HepG2 (cell line): ENCODE data around the gene CDRT15L2. TPM values are rescaled to one million over a fixed set of nuclear protein-coding genes. Genes with fewer than 3 reads are reported as not detected.
A peak's percentile ranks its signal among the peaks of the same experiment; 100 is the strongest.
"Not testable (repeated sequence)": the region's sequence is repeated elsewhere in the genome, so short reads cannot be mapped to it uniquely, and the experiment has no call there.

ENCODE experiments used
- ATAC-seq: fragments of 200-7000 bp; cut with Tn5 transposase; 3 replicates; pipeline ENCODE4 v1.9.1; 2020; ENCODE audit warnings: mild to moderate bottlenecking, moderate library complexity
- BruUV-seq: library from RNA; stranded (reverse); fragments of 400-500 nt; replicated peaks from 2 replicates; lab custom pipeline; 2021; lab: Mats Ljungman, UMichigan
- CTCF ChIA-PET: fragments of 300-600 bp; formaldehyde crosslinking; extraction: SDS; loops from one replicate; lab custom pipeline; 2021; ENCODE audit warnings: low total read pairs, inconsistent platforms, low intra/inter-chr PET ratio; lab: Yijun Ruan, JAX
- POLR2A ChIA-PET: fragments of 350-600 bp; sonication (Branson Sonifier 250); formaldehyde crosslinking; loops from one replicate; lab custom pipeline; 2020; ENCODE audit warnings: antibody characterized with exemption, inconsistent platforms; lab: Yijun Ruan, JAX
- DNase-seq: peaks from one replicate; pipeline ENCODE4 v3.0.0-alpha.2; 2015; ENCODE audit warnings: low spot score
- FAIRE-seq: peaks from 3 replicates; lab custom pipeline; 2011; peaks lifted over from hg19 to GRCh38; lab: Jason Lieb, UNC
- H2AFZ ChIP-seq: one replicate; pipeline ENCODE4 v1.6.1; 2011; ENCODE audit warnings: low read length, inconsistent platforms
- H3K27ac ChIP-seq: fragments of 300-600 bp; 3 replicates; pipeline ENCODE4 v1.8.0; 2011; ENCODE audit warnings: mixed run types, mild to moderate bottlenecking, mixed read lengths, low read length, inconsistent platforms; ENCODE audit not compliant: insufficient read depth; ENCODE audit errors: extremely low read length
- H3K27me3 ChIP-seq, 2 experiments: fragments of 200-600 bp in 1 of 2; 2 replicates in 1 of 2; 3 replicates in 1 of 2; pipeline versions ENCODE4 v1.6.0 to v1.8.0; 2011; ENCODE audit warnings: low read length in 2 of 2, mild to moderate bottlenecking in 2 of 2, moderate library complexity in 2 of 2, inconsistent platforms in 1 of 2; ENCODE audit not compliant: insufficient read depth in 2 of 2, control insufficient read depth in 1 of 2
- H3K36me3 ChIP-seq, 2 experiments: fragments of 200-600 bp in 1 of 2; replicated peaks in 1 of 2; 2 replicates in 1 of 2; 3 replicates in 1 of 2; pipeline versions ENCODE4 v1.5.1 to v1.8.0; 2011; ENCODE audit warnings: low read length in 2 of 2, inconsistent platforms in 1 of 2; ENCODE audit not compliant: insufficient read depth in 2 of 2, control insufficient read depth in 1 of 2
- H3K4me1 ChIP-seq: 2 replicates; pipeline ENCODE4 v1.5.1; 2012; ENCODE audit warnings: low read length, inconsistent platforms; ENCODE audit not compliant: insufficient read depth
- H3K4me2 ChIP-seq: 2 replicates; pipeline ENCODE4 v1.6.0; 2011; ENCODE audit warnings: low read depth, low read length, inconsistent platforms
- H3K4me3 ChIP-seq, 3 experiments: fragments of 200-600 bp in 1 of 3; sonication (generic), shearing (Covaris generic) in 1 of 3; replicated peaks in 1 of 3; 2 replicates each; pipeline ENCODE4 v1.5.1; 2011 to 2016; ENCODE audit warnings: low read length in 3 of 3, inconsistent platforms in 2 of 3, low read depth in 2 of 3, mild to moderate bottlenecking in 2 of 3, control low read depth in 1 of 3, mixed read lengths in 1 of 3; ENCODE audit not compliant: insufficient read depth in 1 of 3
- H3K79me2 ChIP-seq: one replicate; pipeline ENCODE4 v1.6.1; 2011; ENCODE audit warnings: low read length, inconsistent platforms; ENCODE audit not compliant: insufficient read depth
- H3K9ac ChIP-seq: 2 replicates; pipeline ENCODE4 v1.6.0; 2011; ENCODE audit warnings: mild to moderate bottlenecking, low read depth, low read length, inconsistent platforms; ENCODE audit not compliant: insufficient read depth
- H3K9me3 ChIP-seq: 2 replicates; pipeline ENCODE4 v1.5.1; 2012; ENCODE audit warnings: mild to moderate bottlenecking, low read length
- H4K20me1 ChIP-seq: 2 replicates; pipeline ENCODE4 v1.6.0; 2011; ENCODE audit warnings: inconsistent platforms, mild to moderate bottlenecking, low read length, moderate library complexity; ENCODE audit not compliant: insufficient read depth
- WGBS: methylation state at CpG from one replicate; pipeline ENCODE4 v1.1.6; 2017; ENCODE audit warnings: low lambda C conversion rate; 5-methylcytosine and 5-hydroxymethylcytosine counted together
- in situ Hi-C: cut with HindIII; loops from 2 replicates; pipeline ENCODE4 v1.10.0; 2017; ENCODE audit warnings: low pct_unique_long_range_greater_than_20kb; ENCODE audit not compliant: extremely low pct_ligation_motif_present
- intact Hi-C: fragments of 100-400 bp; cut with micrococcal nuclease; formaldehyde crosslinking; loops from one replicate; pipeline ENCODE4 v1.10.0; 2022; ENCODE audit not compliant: unreplicated experiment
- polyA plus RNA-seq, 8 experiments: library from polyadenylated mRNA; depleted of rRNA in 3 of 8; stranded (reverse) in 7 of 8; unstranded in 1 of 8; fragments of >200 nt; fragmentation: Illumina TruSeq in 4 of 8; extraction: Trizol in 4 of 8; gene quantifications; 2 replicates each; pipeline versions ENCODE4 v1.2.1 to v1.2.3, GENCODE V29; 2011 to 2016; ENCODE audit warnings: low read depth in 4 of 8, missing spikeins in 1 of 8, mixed read lengths in 1 of 8; ENCODE audit not compliant: insufficient read depth in 1 of 8
- total RNA-seq, 5 experiments: library from RNA; depleted of rRNA; stranded (reverse); fragments of >200 nt; fragmentation: Illumina TruSeq; extraction: Trizol; gene quantifications; 2 replicates each; pipeline ENCODE4 v1.2.3, GENCODE V29; 2016; ENCODE audit warnings: low read depth in 1 of 5

The CDRT15L2 gene
- total and polyA plus RNA-seq, 2 of the 13 experiments (the other 11 are each of a cell fraction or from before 2014, with no cell fraction given) = not detected

- H3K36me3 ChIP-seq, H3K9me3 ChIP-seq, DNase-seq, H3K4me3 ChIP-seq, H2AFZ ChIP-seq, POLR2A ChIA-PET, CTCF ChIA-PET, FAIRE-seq, H3K4me1 ChIP-seq, H3K27ac ChIP-seq, H3K4me2 ChIP-seq, in situ Hi-C loops, H3K9ac ChIP-seq, H3K79me2 ChIP-seq, H4K20me1 ChIP-seq, BruUV-seq, intact Hi-C loops, H3K27me3 ChIP-seq: not testable (repeated sequence)
- no CpG with 5 or more reads among the region's 20 CpGs for whole genome bisulfite sequencing
- ATAC-seq = peak; percentile 27; the same call in 2 of the 3 replicates
These were observed 24.2 kb upstream of the CDRT15L2 start for GRCh38 chr17:20555135-20556010.

GRCh38 chr17:20558096-20558495 is 21.4 kb upstream of the CDRT15L2 start:
- H3K27ac ChIP-seq, H3K4me1 ChIP-seq, H3K4me2 ChIP-seq, ATAC-seq, H4K20me1 ChIP-seq, POLR2A ChIA-PET, H2AFZ ChIP-seq, H3K79me2 ChIP-seq, H3K36me3 ChIP-seq, DNase-seq, H3K27me3 ChIP-seq, H3K9ac ChIP-seq, H3K9me3 ChIP-seq, in situ Hi-C loops, intact Hi-C loops, CTCF ChIA-PET, BruUV-seq, FAIRE-seq, H3K4me3 ChIP-seq: not testable (repeated sequence)
- 41% methylated on average over 5 of the region's 5 CpGs for WGBS

GRCh38 chr17:20559018-20559417 is 20.5 kb upstream of the CDRT15L2 start:
- POLR2A ChIA-PET, H3K4me1 ChIP-seq, H4K20me1 ChIP-seq, H3K36me3 ChIP-seq, intact Hi-C loops, H3K9me3 ChIP-seq, BruUV-seq, H3K9ac ChIP-seq, H3K27ac ChIP-seq, DNase-seq, H3K4me3 ChIP-seq, CTCF ChIA-PET, H2AFZ ChIP-seq, FAIRE-seq, in situ Hi-C loops, ATAC-seq, H3K4me2 ChIP-seq, H3K79me2 ChIP-seq, H3K27me3 ChIP-seq: not testable (repeated sequence)
- WGBS = 0% methylated on average over 2 of the region's 9 CpGs
